LHCN-M2 (cell line): ENCODE results near the gene FAM124B. TPM values are rescaled to one million over a fixed set of nuclear protein-coding genes. Genes with fewer than 3 reads are reported as not detected.

Experiments
- DNase-seq: peaks from one replicate; pipeline ENCODE4 v3.0.0-alpha.2; 2012; ENCODE audit warnings: low read depth
- polyA plus RNA-seq: library from polyadenylated mRNA; unstranded; fragments of >200 nt; gene quantifications from one replicate; pipeline ENCODE4 v1.2.1, GENCODE V29; 2012; ENCODE audit warnings: missing spikeins
- total RNA-seq: library from RNA; depleted of rRNA; stranded (reverse); fragments of >200 nt; gene quantifications from 2 replicates; pipeline ENCODE4 v1.2.3, GENCODE V29; 2014; rRNA removed

Gene FAM124B
- total RNA-seq = 0.06 TPM in 1 of 2 replicates, not detected in the other
- not detected for polyA plus RNA-seq

- no peak for DNase-seq
These were observed at the start of gene FAM124B for GRCh38 chr2:224401641-224402342. Gene FAM124B, minus strand, starts transcription at chr2:224402107. Its CDS starts 339 bp downstream, at chr2:224401768.

GRCh38 chr2:224449212-224450147, 47.6 kb upstream of the FAM124B start:
- DNase-seq = peak; percentile 25

GRCh38 chr2:224448236-224448635, 46.3 kb upstream of the FAM124B start:
- no peak for DNase-seq

GRCh38 chr2:224444783-224445182, 42.9 kb upstream of the FAM124B start:
- DNase-seq = no peak

GRCh38 chr2:224444021-224444420, 42.1 kb upstream of the FAM124B start:
- no peak for DNase-seq

GRCh38 chr2:224442071-224442967, 40.4 kb upstream of the FAM124B start:
- DNase-seq = peak; percentile 15

- no peak for DNase-seq
These were observed 39.1 kb upstream of the FAM124B start for GRCh38 chr2:224440988-224441387.

- DNase-seq = no peak
These were observed 36.8 kb upstream of the FAM124B start for GRCh38 chr2:224438726-224439125.

- DNase-seq = no peak
These were observed 34.7 kb upstream of the FAM124B start for GRCh38 chr2:224436634-224437033.

GRCh38 chr2:224434618-224435017, 32.7 kb upstream of the FAM124B start:
- no peak for DNase-seq

- no peak for DNase-seq
These were observed 31.5 kb upstream of the FAM124B start for GRCh38 chr2:224433442-224433841.

- DNase-seq = peak; percentile 31
These were observed 30.2 kb upstream of the FAM124B start for GRCh38 chr2:224432003-224432579.

- DNase-seq = no peak
These were observed 27.5 kb upstream of the FAM124B start for GRCh38 chr2:224429441-224429810.

GRCh38 chr2:224428787-224429440, 27.0 kb upstream of the FAM124B start:
- no peak for DNase-seq

GRCh38 chr2:224427471-224427870, 25.6 kb upstream of the FAM124B start:
- no peak for DNase-seq

GRCh38 chr2:224426656-224427055, 24.7 kb upstream of the FAM124B start:
- DNase-seq = no peak

- no peak for DNase-seq
These were observed 19.2 kb upstream of the FAM124B start for GRCh38 chr2:224421065-224421464.

- DNase-seq = no peak
These were observed 16.0 kb upstream of the FAM124B start for GRCh38 chr2:224417947-224418346.

- no peak for DNase-seq
These were observed 15.4 kb upstream of the FAM124B start for GRCh38 chr2:224417361-224417729.

GRCh38 chr2:224416656-224417360, 14.9 kb upstream of the FAM124B start:
- no peak for DNase-seq
